ENCODE results near the gene UBE2L3. TPM values are rescaled to one million over a fixed set of nuclear protein-coding genes. Genes with fewer than 3 reads are reported as not detected.
"Not testable (repeated sequence)": the region's sequence is repeated elsewhere in the genome, so short reads cannot be mapped to it uniquely, and the experiment has no call there.

The UBE2L3 gene
- 58.3 and 62.4 TPM in 2 replicates for total RNA-seq

DNA sequence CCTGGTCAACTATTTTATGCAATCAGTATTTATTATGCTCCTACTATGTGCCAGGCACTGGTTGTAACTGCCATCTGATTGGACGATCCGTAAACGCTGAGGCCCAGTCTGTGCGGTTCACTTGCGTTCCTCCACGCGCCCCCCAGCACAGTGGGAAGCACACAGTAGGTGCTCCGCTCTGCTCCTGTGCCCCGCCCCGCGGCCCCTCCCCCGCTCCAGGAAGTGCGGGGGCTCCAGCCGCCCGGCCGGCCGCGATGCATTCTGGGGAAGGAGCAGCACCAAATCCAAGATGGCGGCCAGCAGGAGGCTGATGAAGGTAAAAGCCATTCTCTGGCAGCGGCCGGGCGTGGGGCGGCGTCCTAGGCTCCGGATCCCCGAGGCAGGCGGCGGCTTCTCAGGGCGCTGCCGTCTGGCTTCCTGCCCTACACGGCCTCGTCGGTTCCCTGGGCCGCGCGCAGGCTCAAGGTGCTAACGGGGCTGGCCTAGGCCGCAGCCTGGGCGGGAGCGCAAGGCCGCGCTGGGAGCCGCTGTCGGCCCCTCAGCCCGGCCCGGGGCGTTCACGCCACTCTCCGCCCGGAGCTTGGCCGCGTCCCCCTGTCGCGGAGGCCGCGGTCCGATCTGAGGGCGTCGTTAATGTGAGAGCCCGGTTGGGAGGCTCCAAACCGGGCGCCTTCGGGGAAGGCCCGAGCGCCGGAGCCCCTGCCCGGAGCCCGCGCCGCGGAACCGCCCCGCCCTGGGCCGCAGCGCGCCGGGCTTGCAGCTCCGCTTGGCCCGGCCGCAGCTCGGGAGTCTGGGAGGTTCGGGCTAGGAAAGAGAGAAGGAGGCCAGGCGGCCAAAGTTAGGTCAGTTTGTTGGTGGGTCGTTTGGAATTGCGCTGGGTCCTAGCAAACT lies at the start of gene UBE2L3:
Gene UBE2L3, plus strand, starts transcription at position 259 of the 891 bp plus-strand sequence. Its CDS starts 31 bp downstream, at position 290.
- no peaks in the 10 kb centered on the region for H3K9me3 Mint-ChIP-seq
- peak within 1 kb of the TSS; percentile 95 for H3K27ac Mint-ChIP-seq
- DNase-seq (ENCODE audit: low spot score): peak; percentile 80
- peaks cover 40% of the 10 kb centered on the region for H3K4me1 Mint-ChIP-seq (ENCODE audit: low read depth)
- intact Hi-C loops (cut with micrococcal nuclease): loop anchor here (1.0 to 2.0 kb wide), 2 partner anchors 62 to 75 kb away; partner anchors contain the start of gene SDF2L1
- peaks cover 18% of the 10 kb centered on the region for H3K36me3 Mint-ChIP-seq (ENCODE audit: low read depth)
- no peaks in the 10 kb centered on the region for H3K27me3 Mint-ChIP-seq (ENCODE audit: insufficient read depth)
- H3K4me3 Mint-ChIP-seq: peak within 1 kb of the TSS; percentile 96

DNA sequence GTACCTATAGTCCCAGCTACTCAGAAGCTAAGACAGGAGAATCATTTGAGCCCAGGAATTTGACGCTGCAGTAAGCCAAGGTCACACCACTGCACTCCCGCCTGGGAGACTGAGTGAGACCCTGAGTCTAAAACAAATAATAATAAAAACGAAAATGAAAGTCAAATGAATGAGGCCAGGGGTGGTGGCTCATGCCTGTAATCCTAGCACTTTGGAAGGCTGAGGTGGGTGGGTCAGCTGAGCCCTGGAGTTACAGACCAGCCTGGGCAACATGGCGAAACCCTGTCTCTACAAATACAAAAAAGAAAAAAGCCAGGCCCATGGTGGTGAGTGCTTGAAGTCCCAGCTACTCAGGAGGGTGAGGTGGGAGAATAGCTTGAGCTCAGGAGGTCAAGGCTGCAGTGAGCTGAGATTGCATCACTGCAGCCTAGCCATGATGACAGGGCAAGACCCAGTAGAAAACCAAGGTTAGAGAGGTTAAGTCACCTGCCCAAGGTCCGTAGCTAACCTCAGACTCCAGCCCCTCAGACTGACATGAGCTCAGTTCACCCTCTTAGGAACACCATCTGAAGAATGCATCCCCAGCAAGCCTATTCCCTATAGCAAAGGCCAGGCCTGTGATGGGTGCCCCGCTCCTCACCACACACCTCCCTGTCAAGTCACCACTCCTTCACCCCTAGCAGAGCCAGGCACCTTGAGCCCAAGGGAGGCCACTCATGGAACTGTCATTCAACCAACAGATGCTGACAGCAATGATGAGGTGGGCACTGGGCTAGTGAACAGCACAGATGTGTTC lies 40.6 kb upstream of the UBE2L3 start:
- intact Hi-C loops (cut with micrococcal nuclease); DNase-seq (ENCODE audit: low spot score); H3K4me1 Mint-ChIP-seq (ENCODE audit: low read depth); H3K36me3 Mint-ChIP-seq (ENCODE audit: low read depth); H3K27ac Mint-ChIP-seq; H3K27me3 Mint-ChIP-seq (ENCODE audit: insufficient read depth); H3K4me3 Mint-ChIP-seq; H3K9me3 Mint-ChIP-seq: not testable (repeated sequence)

DNA sequence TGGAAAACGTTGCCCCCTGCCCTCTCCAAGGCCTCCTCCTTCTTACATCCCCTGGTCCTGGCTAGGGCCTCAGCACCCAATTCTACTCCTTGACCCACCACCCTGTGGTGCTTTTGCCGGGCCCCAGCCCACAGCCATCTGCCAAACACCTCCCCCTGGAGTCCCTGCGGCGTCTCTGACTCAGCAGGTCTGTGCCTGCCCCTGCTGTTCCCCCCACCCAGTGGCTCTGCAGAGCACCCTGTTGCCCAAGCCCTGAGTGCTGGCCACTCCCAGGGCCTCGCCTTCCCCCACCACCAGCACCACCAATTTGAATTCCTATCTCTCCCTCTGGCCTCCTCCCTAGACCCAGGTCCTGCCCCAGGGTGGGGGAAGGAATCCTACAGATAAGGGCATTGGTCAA lies 36.0 kb upstream of the UBE2L3 start:
- H3K4me1 Mint-ChIP-seq (ENCODE audit: low read depth); intact Hi-C loops (cut with micrococcal nuclease); DNase-seq (ENCODE audit: low spot score); H3K27me3 Mint-ChIP-seq (ENCODE audit: insufficient read depth); H3K27ac Mint-ChIP-seq; H3K9me3 Mint-ChIP-seq; H3K36me3 Mint-ChIP-seq (ENCODE audit: low read depth); H3K4me3 Mint-ChIP-seq: not testable (repeated sequence)

DNA sequence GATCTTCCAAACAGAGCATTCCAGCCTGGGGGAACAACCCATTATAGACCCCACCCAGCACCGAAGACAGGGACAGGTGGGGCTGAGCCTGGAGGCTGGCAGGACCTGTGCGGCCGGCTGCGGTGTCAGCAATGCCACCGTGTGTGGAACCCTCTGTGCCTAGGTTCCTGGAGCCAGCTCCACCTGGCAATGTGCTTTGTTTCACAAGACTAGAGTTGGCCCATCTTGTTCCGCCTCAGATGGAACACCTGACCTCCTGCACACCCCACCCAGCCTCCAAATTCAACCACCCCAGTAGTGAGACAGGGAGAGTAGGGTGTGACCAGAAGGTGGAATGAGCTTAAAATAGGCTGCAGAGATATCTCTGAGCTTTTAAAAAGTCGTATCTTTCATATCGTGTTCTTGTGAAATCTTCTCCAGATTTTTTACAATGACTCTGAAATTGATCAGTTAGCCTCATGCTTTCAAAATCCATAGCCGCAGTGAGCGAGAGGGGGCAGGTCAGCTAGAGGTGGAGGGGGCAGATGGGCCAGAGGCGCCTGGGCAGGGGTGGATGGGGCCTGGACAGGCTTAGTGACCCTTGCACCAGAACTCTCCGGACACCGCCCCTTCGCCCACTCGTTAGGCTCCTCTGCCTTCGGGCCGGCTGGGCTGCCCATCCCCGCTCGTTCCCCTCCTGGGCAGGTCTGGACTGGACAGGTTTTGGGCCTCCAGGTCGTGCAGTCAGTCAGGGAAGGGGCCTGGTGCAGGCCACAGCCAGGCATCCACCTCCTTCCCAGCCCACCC lies 34.5 kb upstream of the UBE2L3 start:
- H3K36me3 Mint-ChIP-seq (ENCODE audit: low read depth); H3K4me1 Mint-ChIP-seq (ENCODE audit: low read depth); DNase-seq (ENCODE audit: low spot score); H3K27ac Mint-ChIP-seq; H3K9me3 Mint-ChIP-seq; H3K4me3 Mint-ChIP-seq; H3K27me3 Mint-ChIP-seq (ENCODE audit: insufficient read depth); intact Hi-C loops (cut with micrococcal nuclease): not testable (repeated sequence)

DNA sequence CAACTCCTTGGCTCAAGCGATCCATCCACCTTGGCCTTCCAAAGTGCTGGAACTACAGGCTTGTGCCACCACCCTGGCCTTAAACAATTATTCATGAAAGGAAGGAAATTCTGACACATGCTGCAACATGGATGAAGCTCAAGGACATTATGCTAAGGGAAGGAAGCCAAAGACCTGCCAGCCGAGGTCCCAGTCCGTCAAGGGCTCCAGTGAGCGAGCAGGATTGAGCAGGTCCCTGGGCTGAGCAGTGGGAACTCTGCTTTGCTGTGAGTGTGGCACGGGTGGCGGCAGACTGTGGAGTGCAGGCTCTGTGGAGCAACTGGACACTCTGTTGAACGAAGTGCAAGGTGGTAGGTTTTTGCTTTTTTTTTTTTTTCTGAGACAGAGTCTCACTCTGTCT lies 27.7 kb upstream of the UBE2L3 start:
- H3K9me3 Mint-ChIP-seq; H3K36me3 Mint-ChIP-seq (ENCODE audit: low read depth); H3K4me3 Mint-ChIP-seq; DNase-seq (ENCODE audit: low spot score); H3K27me3 Mint-ChIP-seq (ENCODE audit: insufficient read depth); H3K27ac Mint-ChIP-seq; intact Hi-C loops (cut with micrococcal nuclease); H3K4me1 Mint-ChIP-seq (ENCODE audit: low read depth): not testable (repeated sequence)

DNA sequence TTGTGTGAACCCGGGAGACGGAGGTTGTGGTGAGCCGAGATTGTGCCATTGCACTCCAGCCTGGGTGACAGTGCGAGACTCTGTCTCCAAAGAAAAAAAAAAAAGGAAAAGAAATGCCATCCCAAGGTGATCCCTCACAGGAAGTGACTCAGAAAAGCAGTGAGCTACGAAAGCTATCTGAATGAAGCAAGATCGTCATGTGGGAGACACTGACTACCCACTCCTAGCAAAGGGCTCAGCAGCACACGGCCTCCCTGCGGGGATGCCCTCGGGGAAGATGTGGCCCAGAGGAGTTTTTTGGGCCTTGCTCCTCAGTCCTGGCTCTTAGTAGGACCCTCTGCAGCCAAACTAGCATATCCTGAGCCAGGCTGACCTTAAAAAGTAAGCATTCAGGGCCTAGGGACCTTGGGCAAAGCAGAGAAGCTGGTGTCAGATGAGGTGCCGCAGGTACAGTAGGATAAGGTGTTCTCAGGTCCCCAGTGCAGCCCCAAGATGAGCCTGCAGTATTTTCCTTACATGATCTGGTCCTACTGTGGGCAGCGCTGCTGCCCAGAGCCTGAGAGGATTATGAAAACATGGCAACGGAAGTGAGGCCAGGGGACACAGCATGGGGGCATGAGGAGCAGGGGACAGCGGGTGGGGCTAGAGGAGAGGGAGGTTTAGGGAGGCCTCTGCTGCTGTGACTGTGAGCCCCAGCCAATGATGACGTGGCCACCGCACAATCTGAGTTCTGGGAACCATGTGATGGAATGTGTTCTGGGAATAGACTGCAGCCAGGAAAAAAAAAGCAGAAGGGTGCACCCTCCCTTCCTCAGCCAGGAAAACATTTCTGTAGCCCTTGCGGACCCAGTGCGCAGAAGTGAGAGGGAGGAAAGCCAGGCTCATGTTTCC lies 22.8 kb upstream of the UBE2L3 start:
- H3K27ac Mint-ChIP-seq: not testable (repeated sequence)

DNA sequence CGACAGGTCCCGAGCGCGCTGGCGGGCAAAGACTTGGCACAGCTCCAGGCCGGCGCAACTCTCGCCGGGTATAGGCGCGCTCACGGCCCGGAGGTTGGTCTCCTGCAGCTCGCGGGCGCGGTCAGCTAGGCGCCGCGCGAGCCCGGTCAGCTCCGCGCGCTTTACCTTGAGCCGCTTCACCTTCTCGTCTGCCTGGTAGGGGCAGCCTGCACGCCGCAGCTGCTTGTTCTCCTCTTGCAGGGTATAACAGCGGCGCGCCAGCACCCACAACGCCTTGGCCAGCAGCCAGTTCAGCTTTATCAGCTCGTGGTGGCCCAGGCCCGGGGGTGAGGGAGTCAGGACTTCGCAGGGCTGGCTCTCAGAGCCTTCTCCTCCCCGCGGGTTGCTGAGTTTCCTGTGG lies 18.0 kb upstream of the UBE2L3 start:
- H3K4me3 Mint-ChIP-seq; H3K4me1 Mint-ChIP-seq (ENCODE audit: low read depth); H3K27ac Mint-ChIP-seq; H3K36me3 Mint-ChIP-seq (ENCODE audit: low read depth); H3K27me3 Mint-ChIP-seq (ENCODE audit: insufficient read depth); H3K9me3 Mint-ChIP-seq; intact Hi-C loops (cut with micrococcal nuclease); DNase-seq (ENCODE audit: low spot score): not testable (repeated sequence)

More for the DNA sequence above, 22.8 kb upstream of the UBE2L3 start:
- DNase-seq (ENCODE audit: low spot score); H3K4me3 Mint-ChIP-seq; H3K9me3 Mint-ChIP-seq; H3K27me3 Mint-ChIP-seq (ENCODE audit: insufficient read depth); intact Hi-C loops (cut with micrococcal nuclease); H3K36me3 Mint-ChIP-seq (ENCODE audit: low read depth); H3K4me1 Mint-ChIP-seq (ENCODE audit: low read depth): not testable (repeated sequence)

DNA sequence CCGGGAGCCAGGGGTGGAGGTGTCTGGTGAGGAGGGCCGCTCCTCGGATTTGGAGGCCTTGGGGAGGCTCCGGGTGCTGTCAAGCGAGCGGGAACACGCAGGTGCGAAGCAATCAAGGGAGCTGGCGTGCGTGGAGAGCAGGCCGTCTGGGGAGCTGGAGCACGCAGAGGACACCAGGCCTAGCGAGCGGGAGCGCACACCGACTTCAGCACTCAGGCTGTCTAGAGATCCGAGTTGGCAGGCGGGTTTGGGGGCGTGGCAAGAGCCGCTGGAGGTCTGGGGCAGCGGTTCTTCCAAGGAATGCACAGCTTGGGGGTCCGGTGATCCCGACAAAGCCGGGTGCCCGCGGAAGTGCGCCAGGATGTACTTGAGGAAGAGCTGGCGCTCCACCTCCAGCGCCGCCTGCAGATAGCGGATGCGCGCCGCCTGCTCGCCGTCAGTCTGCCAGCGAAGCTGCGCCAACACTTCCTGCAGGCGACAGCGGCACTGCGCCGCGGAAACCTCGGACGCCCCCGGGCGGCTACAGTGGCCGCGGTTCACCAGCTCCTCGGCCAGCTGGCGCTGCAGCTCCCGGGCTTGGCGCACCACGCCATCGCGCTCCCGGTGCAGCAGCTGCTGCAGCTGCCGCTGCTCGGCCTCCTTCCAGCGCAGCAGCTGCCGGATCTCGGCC lies 17.4 kb upstream of the UBE2L3 start:
- H3K4me1 Mint-ChIP-seq (ENCODE audit: low read depth); H3K36me3 Mint-ChIP-seq (ENCODE audit: low read depth); H3K27me3 Mint-ChIP-seq (ENCODE audit: insufficient read depth); H3K27ac Mint-ChIP-seq; DNase-seq (ENCODE audit: low spot score); intact Hi-C loops (cut with micrococcal nuclease); H3K4me3 Mint-ChIP-seq; H3K9me3 Mint-ChIP-seq: not testable (repeated sequence)

DNA sequence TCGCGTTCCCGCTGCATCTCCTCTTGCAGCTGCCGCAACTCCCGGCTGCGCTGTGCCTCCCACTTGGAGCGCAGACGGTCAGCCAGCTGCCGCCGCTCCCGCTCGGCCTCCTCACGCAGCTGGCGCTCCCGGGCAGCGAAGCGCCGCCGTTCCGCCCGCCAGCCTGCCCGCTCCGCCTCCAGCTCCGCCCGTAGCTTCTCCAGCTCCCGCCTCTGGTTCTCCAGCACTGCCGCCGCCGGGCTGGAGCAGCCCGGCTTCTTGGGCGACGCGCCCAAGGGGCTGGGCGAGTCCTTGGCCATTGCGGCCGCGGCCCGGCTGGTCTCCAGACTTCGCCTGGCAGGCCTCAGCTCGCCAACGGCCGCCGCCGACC lies 16.9 kb upstream of the UBE2L3 start:
- intact Hi-C loops (cut with micrococcal nuclease); H3K36me3 Mint-ChIP-seq (ENCODE audit: low read depth): not testable (repeated sequence)

DNA sequence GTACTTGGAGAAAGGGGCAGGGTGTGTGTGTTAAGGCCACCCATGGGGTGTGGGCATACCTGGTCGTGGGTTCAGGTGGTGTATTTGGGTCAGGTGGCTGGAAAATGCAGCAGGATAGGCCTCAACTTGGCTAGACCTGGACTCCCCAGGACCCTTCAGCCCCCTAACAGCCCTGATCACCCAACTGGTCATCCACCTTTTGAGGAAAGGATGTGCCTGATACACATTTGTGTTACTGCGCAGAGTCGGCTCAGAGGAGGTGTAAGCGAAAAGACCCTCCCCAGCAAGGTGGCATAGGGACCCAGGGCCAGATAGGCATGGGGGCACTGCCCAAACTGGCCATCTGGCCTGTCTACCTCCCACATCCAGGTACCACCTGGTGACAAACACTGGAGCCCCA lies 16.2 kb upstream of the UBE2L3 start, which contains the start of gene RIMBP3C:
Gene RIMBP3C, minus strand, starts transcription at position 101 of the 400 bp plus-strand sequence. CDS start 485 bp downstream, outside the sequence.
- H3K27me3 Mint-ChIP-seq (ENCODE audit: insufficient read depth); intact Hi-C loops (cut with micrococcal nuclease); H3K9me3 Mint-ChIP-seq: not testable (repeated sequence)

More for the DNA sequence above, 16.9 kb upstream of the UBE2L3 start:
- not testable (repeated sequence) for H3K27me3 Mint-ChIP-seq (ENCODE audit: insufficient read depth); DNase-seq (ENCODE audit: low spot score); H3K4me3 Mint-ChIP-seq; H3K9me3 Mint-ChIP-seq; H3K27ac Mint-ChIP-seq; H3K4me1 Mint-ChIP-seq (ENCODE audit: low read depth)

DNA sequence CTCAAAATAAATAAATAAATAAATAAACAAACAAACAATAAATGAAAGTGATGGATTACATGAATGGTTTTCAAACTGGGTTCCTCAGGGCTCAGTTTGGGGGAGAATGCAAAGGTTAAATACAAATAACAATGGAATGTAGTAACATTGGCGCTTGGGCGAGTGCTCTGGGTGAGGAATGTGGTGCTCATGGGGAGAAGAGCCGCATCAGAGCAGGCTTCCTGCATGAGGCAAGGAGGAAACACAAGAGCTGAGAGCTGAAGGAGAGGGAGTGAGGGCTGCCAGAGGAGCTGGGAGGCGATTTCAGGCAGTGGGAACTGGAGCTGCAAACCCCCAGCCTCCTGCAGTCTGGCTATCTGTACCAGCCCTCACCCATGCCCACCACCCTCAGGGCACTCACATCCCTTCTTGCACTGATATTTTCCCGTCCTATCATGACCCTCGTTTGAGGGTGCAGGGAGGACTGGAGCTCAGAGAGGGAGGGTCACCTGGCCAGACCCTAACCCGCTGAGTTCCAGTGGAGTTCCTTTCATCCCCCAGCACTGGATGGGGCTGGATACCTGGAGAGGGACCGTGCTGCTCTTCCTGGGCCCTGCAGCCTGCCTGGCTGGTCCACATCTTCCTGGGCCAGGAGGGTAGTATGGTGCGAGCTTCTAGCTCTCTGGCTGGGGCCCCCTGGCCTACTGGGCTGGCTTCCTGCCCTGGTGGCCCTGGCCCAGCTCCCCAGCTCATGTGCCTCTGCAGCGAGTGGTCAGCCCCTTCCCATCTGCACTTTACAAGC lies 8.0 kb upstream of the UBE2L3 start:
- H3K27ac Mint-ChIP-seq; H3K27me3 Mint-ChIP-seq (ENCODE audit: insufficient read depth); intact Hi-C loops (cut with micrococcal nuclease); H3K4me1 Mint-ChIP-seq (ENCODE audit: low read depth); H3K9me3 Mint-ChIP-seq; H3K4me3 Mint-ChIP-seq; DNase-seq (ENCODE audit: low spot score); H3K36me3 Mint-ChIP-seq (ENCODE audit: low read depth): not testable (repeated sequence)

More for the DNA sequence above, 16.2 kb upstream of the UBE2L3 start, which contains the start of gene RIMBP3C:
- not testable (repeated sequence) for H3K4me1 Mint-ChIP-seq (ENCODE audit: low read depth); DNase-seq (ENCODE audit: low spot score); H3K36me3 Mint-ChIP-seq (ENCODE audit: low read depth); H3K4me3 Mint-ChIP-seq; H3K27ac Mint-ChIP-seq

Measured in activated T-helper 1 cell treated with anti-CD3 and anti-CD28 coated beads, Interleukin-12 subunit alpha, Interleukin-12 subunit beta, Interleukin-2, Interleukin-4 antibody, amounts not matched to agents 30 ng/mL and 10 ng/mL and 1 ng/mL, durations not matched to agents 14 hours and 24 hours and 36 hours (primary cell).